Hepatocyte (in vitro differentiated cells): ENCODE results near the gene DNAH6. TPM values are rescaled to one million over a fixed set of nuclear protein-coding genes. Genes with fewer than 3 reads are reported as not detected.

Experiments
- polyA plus RNA-seq: library from polyadenylated mRNA; unstranded; fragments of >200 nt; fragmentation: Nextera tagmentation; extraction: Ambion mirVana; gene quantifications from 2 replicates; pipeline ENCODE4 v1.2.1, GENCODE V29; 2016
- total RNA-seq: library from RNA; depleted of rRNA; stranded (reverse); fragments of >200 nt; gene quantifications from 2 replicates; pipeline ENCODE4 v1.2.3, GENCODE V29; 2014

The DNAH6 gene
- total and polyA plus RNA-seq, 2 experiments from 2014 or later: 1.0 to 1.2 TPM

Other genes starting within 250 kb of the DNAH6 start
- gene SUCLG1, start 57.2 kb upstream of the DNAH6 start, total RNA-seq: 168 and 190 TPM in 2 replicates
- 145 and 164 TPM in 2 replicates for gene SUCLG1, start 57.2 kb upstream of the DNAH6 start, polyA plus RNA-seq